HCT116 (cell line): ENCODE data around the gene ZBTB21. TPM values are rescaled to one million over a fixed set of nuclear protein-coding genes. Genes with fewer than 3 reads are reported as not detected.

Source experiments
- ATAC-seq: fragments of 200-7000 bp; cut with Tn5 transposase; 2 replicates; pipeline ENCODE4 v1.9.1; 2020; ENCODE audit warnings: mild to moderate bottlenecking, moderate library complexity
- BruUV-seq: library from RNA; stranded (reverse); fragments of 400-500 nt; replicated peaks from 2 replicates; lab custom pipeline; 2021; lab: Mats Ljungman, UMichigan
- CTCF ChIA-PET: fragments of 300-600 bp; sonication (Branson Sonifier 250); formaldehyde crosslinking; loops from one replicate; lab custom pipeline; 2021; ENCODE audit warnings: antibody characterized with exemption; lab: Charles Lee
- POLR2A ChIA-PET: fragments of 300-600, 350-600 bp; sonication (Branson Sonifier 250); formaldehyde crosslinking; loops from one replicate; lab custom pipeline; 2021; ENCODE audit warnings: antibody characterized with exemption; lab: Charles Lee
- RAD21 ChIA-PET, 2 experiments: fragments of 300-600 bp; sonication (Branson Sonifier 250); formaldehyde crosslinking; loops; one replicate each; lab custom pipeline; 2023; ENCODE audit warnings: low total read pairs in 2 of 2; ENCODE audit not compliant: uncharacterized antibody in 2 of 2, unreplicated experiment in 2 of 2, low non-redundant PET in 1 of 2; lab: Charles Lee
- DNase-seq: peaks from one replicate; pipeline ENCODE4 v3.0.0-alpha.2; 2010; ENCODE audit warnings: low read depth, low spot score
- H2AFZ ChIP-seq: fragments of 200-600 bp; shearing (Covaris generic), sonication (generic); 2 replicates; pipeline ENCODE4 v1.6.1; 2017; ENCODE audit warnings: low read depth, mixed run types, mixed read lengths, antibody characterized with exemption, low read length; ENCODE audit not compliant: poor library complexity, severe bottlenecking
- H3K27ac ChIP-seq: 2 replicates; pipeline ENCODE4 v1.5.1; 2012; ENCODE audit warnings: low read depth, low read length
- H3K27me3 ChIP-seq: fragments of 200-600 bp; sonication (generic); 2 replicates; pipeline ENCODE4 v1.6.1; 2016; ENCODE audit warnings: mixed run types, low read length, mixed read lengths; ENCODE audit not compliant: insufficient read depth
- H3K36me3 ChIP-seq, 2 experiments: fragments of 200-500 bp in 1 of 2; fragments of 200-600 bp in 1 of 2; sonication (Bioruptor generic) in 1 of 2; sonication (generic) in 1 of 2; 2 replicates each; pipeline versions ENCODE4 v1.5.1 to v1.6.1; 2014 to 2016; ENCODE audit warnings: low read length in 2 of 2, inconsistent platforms in 1 of 2, mixed read lengths in 1 of 2, mixed run types in 1 of 2; ENCODE audit not compliant: insufficient read depth in 2 of 2, control insufficient read depth in 1 of 2
- H3K4me1 ChIP-seq, 2 experiments: fragments of 200-600 bp in 1 of 2; sonication (generic) in 1 of 2; 2 replicates each; pipeline versions ENCODE4 v1.5.1 to v1.6.1; 2012 to 2017; ENCODE audit warnings: low read length in 2 of 2, inconsistent platforms in 1 of 2, mild to moderate bottlenecking in 1 of 2, mixed read lengths in 1 of 2, mixed run types in 1 of 2, moderate library complexity in 1 of 2; ENCODE audit not compliant: insufficient read depth in 2 of 2, control insufficient read depth in 1 of 2
- H3K4me2 ChIP-seq: fragments of 200-600 bp; sonication (generic); 2 replicates; pipeline ENCODE4 v1.6.1; 2017; ENCODE audit warnings: mixed run types, low read length, mixed read lengths
- H3K4me3 ChIP-seq, 2 experiments: fragments of 200-600 bp in 1 of 2; sonication (generic) in 1 of 2; replicated peaks in 1 of 2; 2 replicates each; pipeline ENCODE4 v1.5.1; 2011 to 2016; ENCODE audit warnings: low read length in 2 of 2, control low read depth in 1 of 2, low read depth in 1 of 2, mild to moderate bottlenecking in 1 of 2, mixed read lengths in 1 of 2, mixed run types in 1 of 2
- H3K79me2 ChIP-seq: fragments of 200-600 bp; sonication (generic); 2 replicates; pipeline ENCODE4 v1.6.1; 2017; ENCODE audit warnings: mild to moderate bottlenecking, mixed run types, low read length, moderate library complexity, mixed read lengths; ENCODE audit not compliant: insufficient read depth
- H3K9ac ChIP-seq: fragments of 200-600 bp; sonication (generic); 2 replicates; pipeline ENCODE4 v1.6.1; 2016; ENCODE audit warnings: low read length, mixed read lengths
- H3K9me2 ChIP-seq: fragments of 200-600 bp; sonication (generic), shearing (Covaris generic); 2 replicates; pipeline ENCODE4 v1.6.1; 2017; ENCODE audit warnings: mixed run types, mild to moderate bottlenecking, moderate library complexity; ENCODE audit not compliant: insufficient read depth
- H3K9me3 ChIP-seq, 2 experiments: fragments of 200-500 bp in 1 of 2; fragments of 200-600 bp in 1 of 2; sonication (Bioruptor generic) in 1 of 2; sonication (generic) in 1 of 2; 2 replicates each; pipeline ENCODE4 v1.6.1; 2014 to 2017; ENCODE audit warnings: low read length in 2 of 2, mixed read lengths in 2 of 2, inconsistent platforms in 1 of 2, low read depth in 1 of 2, mild to moderate bottlenecking in 1 of 2, mixed run types in 1 of 2, moderate library complexity in 1 of 2; ENCODE audit not compliant: control insufficient read depth in 1 of 2, insufficient read depth in 1 of 2
- H4K20me1 ChIP-seq: fragments of 200-600 bp; sonication (generic), shearing (Covaris generic); 2 replicates; pipeline ENCODE4 v1.6.1; 2017; ENCODE audit warnings: mixed run types, mild to moderate bottlenecking, moderate library complexity; ENCODE audit not compliant: insufficient read depth
- CBX3 ChIP-seq: IDR thresholded peaks from 2 replicates; pipeline ENCODE4 v1.6.1; 2012; ENCODE audit warnings: low read depth
- EGR1 ChIP-seq: IDR thresholded peaks from 2 replicates; pipeline ENCODE4 v1.6.1; 2012; ENCODE audit warnings: low read depth
- EZH2 ChIP-seq: fragments of 200-600 bp; sonication (generic); IDR thresholded peaks from 2 replicates; pipeline ENCODE4 v1.6.1; 2017; ENCODE audit warnings: antibody characterized with exemption, mixed run types
- FOSL1 ChIP-seq: IDR thresholded peaks from 2 replicates; pipeline ENCODE4 v1.6.1; 2012; ENCODE audit warnings: low read depth
- JUND ChIP-seq: IDR thresholded peaks from 2 replicates; pipeline ENCODE4 v1.6.1; 2012
- RAD21 ChIP-seq: IDR thresholded peaks from 2 replicates; pipeline ENCODE4 v1.6.1; 2012; ENCODE audit warnings: low read depth, mild to moderate bottlenecking
- TCF7L2 ChIP-seq: IDR thresholded peaks from 2 replicates; pipeline ENCODE4 v1.7.0; 2011; ENCODE audit warnings: borderline replicate concordance, inconsistent platforms; ENCODE audit not compliant: insufficient read depth, insufficient read length; ENCODE audit errors: extremely low read depth
- YY1 ChIP-seq: IDR thresholded peaks from 2 replicates; pipeline ENCODE4 v1.6.1; 2011; ENCODE audit warnings: low read length, low read depth, moderate library complexity, mild to moderate bottlenecking; ENCODE audit not compliant: insufficient replicate concordance; ENCODE audit errors: extremely low read depth
- ZFX ChIP-seq: fragments of 450-650 bp; IDR thresholded peaks from 2 replicates; pipeline ENCODE4 v1.6.1; 2017
- ZNF274 ChIP-seq: fragments of 200-500 bp; sonication (Bioruptor generic); IDR thresholded peaks from 2 replicates; pipeline ENCODE4 v1.6.1; 2014; ENCODE audit warnings: mild to moderate bottlenecking, low read depth, low read length, inconsistent platforms
- intact Hi-C: fragments of 100-400 bp; cut with micrococcal nuclease; formaldehyde crosslinking; loops from 2 replicates; pipeline ENCODE4 v1.10.0; 2022
- total RNA-seq: library from RNA; stranded (reverse); gene quantifications from one replicate; pipeline ENCODE4 v1.2.1, GENCODE V29; 2021; ENCODE audit not compliant: unreplicated experiment
- TF ChIP-seq, protein P1 (sequence below): IDR thresholded peaks from 2 replicates; pipeline ENCODE4 v1.6.1; 2012; ENCODE audit warnings: low read depth
- TF ChIP-seq, protein P2 (sequence below), 3 experiments: fragments of 200-600 bp in 1 of 3; sonication (generic) in 1 of 3; IDR thresholded peaks in 2 of 3; conservative IDR thresholded peaks in 1 of 3; 2 replicates each; pipeline ENCODE4 v1.5.1; 2012 to 2017; ENCODE audit warnings: low read depth in 2 of 3, low read length in 2 of 3, antibody characterized with exemption in 1 of 3, borderline replicate concordance in 1 of 3, control low read depth in 1 of 3, mild to moderate bottlenecking in 1 of 3, mixed read lengths in 1 of 3, mixed run types in 1 of 3, moderate library complexity in 1 of 3; ENCODE audit not compliant: insufficient read depth in 1 of 3
- TF ChIP-seq, protein P3 (sequence below): IDR thresholded peaks from 2 replicates; pipeline ENCODE4 v1.6.1; 2011; ENCODE audit warnings: mild to moderate bottlenecking, low read length, moderate library complexity; ENCODE audit not compliant: insufficient replicate concordance; ENCODE audit errors: extremely low read depth
- TF ChIP-seq, protein P4 (sequence below): IDR thresholded peaks from 2 replicates; pipeline ENCODE4 v1.6.1; 2012

Gene ZBTB21
- total RNA-seq, 1 experiment from 2014 or later, result 28.7 TPM

DNA sequence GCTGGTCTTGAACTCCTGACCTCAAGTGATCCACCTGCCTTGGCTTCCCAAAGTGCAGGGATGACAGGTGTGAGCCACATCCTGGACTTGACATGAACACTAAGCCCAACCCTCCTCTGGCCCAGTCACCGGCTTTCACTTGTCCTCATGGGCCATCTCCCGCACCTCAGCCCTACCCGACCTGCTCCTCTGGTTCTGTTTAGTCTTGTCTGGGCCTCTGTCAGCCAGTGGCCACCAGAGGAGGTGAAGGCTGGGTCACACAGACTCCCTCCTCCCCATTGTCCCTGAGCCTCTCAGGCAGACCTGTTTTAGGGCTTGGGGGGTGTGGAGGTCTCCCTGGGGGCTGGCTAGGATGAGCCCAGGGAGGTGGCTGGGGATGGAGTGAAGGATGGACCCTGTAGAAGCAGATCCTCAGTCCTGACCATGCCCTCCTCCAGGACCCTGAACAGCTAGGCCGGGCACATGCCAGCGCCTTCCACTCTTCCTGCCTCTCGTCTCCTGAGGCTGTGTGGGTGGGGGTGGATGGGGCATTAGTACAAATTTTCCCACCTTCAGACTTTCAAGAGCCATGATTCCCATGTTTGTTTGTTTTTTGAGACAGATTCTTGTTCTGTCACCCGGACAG, 34.8 kb upstream of the ZBTB21 start:
- H3K27ac ChIP-seq, result no peak overlapping the region
- no peak overlapping the region for H2AFZ ChIP-seq
- BruUV-seq, result no TSS peak
- no peaks in the 10 kb centered on the region for H3K79me2 ChIP-seq
- DNase-seq (no peak), ATAC-seq (no peak)
- ChIA-PET CTCF (no interaction called here), POLR2A (interaction anchor here (1.4 kb wide), 1 partner anchor 35 kb away, joined by 3 read pairs; no protein-coding TSS in a partner anchor), RAD21 (no interaction called here)
- intact Hi-C loops, result no loop called here
- no peak overlapping the region for H3K9ac ChIP-seq
- no peak for TF ChIP-seq RAD21
- no peak for TF ChIP-seq JUND
- TF ChIP-seq EGR1, result no peak
- TF ChIP-seq, protein P1, sequence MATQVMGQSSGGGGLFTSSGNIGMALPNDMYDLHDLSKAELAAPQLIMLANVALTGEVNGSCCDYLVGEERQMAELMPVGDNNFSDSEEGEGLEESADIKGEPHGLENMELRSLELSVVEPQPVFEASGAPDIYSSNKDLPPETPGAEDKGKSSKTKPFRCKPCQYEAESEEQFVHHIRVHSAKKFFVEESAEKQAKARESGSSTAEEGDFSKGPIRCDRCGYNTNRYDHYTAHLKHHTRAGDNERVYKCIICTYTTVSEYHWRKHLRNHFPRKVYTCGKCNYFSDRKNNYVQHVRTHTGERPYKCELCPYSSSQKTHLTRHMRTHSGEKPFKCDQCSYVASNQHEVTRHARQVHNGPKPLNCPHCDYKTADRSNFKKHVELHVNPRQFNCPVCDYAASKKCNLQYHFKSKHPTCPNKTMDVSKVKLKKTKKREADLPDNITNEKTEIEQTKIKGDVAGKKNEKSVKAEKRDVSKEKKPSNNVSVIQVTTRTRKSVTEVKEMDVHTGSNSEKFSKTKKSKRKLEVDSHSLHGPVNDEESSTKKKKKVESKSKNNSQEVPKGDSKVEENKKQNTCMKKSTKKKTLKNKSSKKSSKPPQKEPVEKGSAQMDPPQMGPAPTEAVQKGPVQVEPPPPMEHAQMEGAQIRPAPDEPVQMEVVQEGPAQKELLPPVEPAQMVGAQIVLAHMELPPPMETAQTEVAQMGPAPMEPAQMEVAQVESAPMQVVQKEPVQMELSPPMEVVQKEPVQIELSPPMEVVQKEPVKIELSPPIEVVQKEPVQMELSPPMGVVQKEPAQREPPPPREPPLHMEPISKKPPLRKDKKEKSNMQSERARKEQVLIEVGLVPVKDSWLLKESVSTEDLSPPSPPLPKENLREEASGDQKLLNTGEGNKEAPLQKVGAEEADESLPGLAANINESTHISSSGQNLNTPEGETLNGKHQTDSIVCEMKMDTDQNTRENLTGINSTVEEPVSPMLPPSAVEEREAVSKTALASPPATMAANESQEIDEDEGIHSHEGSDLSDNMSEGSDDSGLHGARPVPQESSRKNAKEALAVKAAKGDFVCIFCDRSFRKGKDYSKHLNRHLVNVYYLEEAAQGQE, result no peak
- TF ChIP-seq YY1, result no peak
- TF ChIP-seq ZFX, result no peak
- no peak for TF ChIP-seq ZNF274
- TF ChIP-seq FOSL1, result no peak
- TF ChIP-seq TCF7L2, result no peak
- no peak for TF ChIP-seq EZH2
- TF ChIP-seq, protein P2, sequence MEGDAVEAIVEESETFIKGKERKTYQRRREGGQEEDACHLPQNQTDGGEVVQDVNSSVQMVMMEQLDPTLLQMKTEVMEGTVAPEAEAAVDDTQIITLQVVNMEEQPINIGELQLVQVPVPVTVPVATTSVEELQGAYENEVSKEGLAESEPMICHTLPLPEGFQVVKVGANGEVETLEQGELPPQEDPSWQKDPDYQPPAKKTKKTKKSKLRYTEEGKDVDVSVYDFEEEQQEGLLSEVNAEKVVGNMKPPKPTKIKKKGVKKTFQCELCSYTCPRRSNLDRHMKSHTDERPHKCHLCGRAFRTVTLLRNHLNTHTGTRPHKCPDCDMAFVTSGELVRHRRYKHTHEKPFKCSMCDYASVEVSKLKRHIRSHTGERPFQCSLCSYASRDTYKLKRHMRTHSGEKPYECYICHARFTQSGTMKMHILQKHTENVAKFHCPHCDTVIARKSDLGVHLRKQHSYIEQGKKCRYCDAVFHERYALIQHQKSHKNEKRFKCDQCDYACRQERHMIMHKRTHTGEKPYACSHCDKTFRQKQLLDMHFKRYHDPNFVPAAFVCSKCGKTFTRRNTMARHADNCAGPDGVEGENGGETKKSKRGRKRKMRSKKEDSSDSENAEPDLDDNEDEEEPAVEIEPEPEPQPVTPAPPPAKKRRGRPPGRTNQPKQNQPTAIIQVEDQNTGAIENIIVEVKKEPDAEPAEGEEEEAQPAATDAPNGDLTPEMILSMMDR (IDR thresholded peaks at IDR 0.05 in 2 of 3, conservative IDR thresholded peaks at IDR 0.05 in 1 of 3; ENCODE audit: borderline replicate concordance in 1 of 3, insufficient read depth in 1 of 3, low read depth in 2 of 3, low read length in 2 of 3), result no peak
- TF ChIP-seq, protein P3, sequence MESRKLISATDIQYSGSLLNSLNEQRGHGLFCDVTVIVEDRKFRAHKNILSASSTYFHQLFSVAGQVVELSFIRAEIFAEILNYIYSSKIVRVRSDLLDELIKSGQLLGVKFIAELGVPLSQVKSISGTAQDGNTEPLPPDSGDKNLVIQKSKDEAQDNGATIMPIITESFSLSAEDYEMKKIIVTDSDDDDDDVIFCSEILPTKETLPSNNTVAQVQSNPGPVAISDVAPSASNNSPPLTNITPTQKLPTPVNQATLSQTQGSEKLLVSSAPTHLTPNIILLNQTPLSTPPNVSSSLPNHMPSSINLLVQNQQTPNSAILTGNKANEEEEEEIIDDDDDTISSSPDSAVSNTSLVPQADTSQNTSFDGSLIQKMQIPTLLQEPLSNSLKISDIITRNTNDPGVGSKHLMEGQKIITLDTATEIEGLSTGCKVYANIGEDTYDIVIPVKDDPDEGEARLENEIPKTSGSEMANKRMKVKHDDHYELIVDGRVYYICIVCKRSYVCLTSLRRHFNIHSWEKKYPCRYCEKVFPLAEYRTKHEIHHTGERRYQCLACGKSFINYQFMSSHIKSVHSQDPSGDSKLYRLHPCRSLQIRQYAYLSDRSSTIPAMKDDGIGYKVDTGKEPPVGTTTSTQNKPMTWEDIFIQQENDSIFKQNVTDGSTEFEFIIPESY, result no peak
- TF ChIP-seq, protein P4, sequence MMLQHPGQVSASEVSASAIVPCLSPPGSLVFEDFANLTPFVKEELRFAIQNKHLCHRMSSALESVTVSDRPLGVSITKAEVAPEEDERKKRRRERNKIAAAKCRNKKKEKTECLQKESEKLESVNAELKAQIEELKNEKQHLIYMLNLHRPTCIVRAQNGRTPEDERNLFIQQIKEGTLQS, result no peak
- no peak for TF ChIP-seq CBX3
- H3K9me3 ChIP-seq, result no peaks in the 10 kb centered on the region
- no peaks in the 10 kb centered on the region for H3K36me3 ChIP-seq
- no peak overlapping the region for H3K4me2 ChIP-seq
- no peaks in the 10 kb centered on the region for H3K27me3 ChIP-seq
- H4K20me1 ChIP-seq, result no peaks in the 10 kb centered on the region
- no peaks in the 10 kb centered on the region for H3K9me2 ChIP-seq
- H3K4me1 ChIP-seq, result peaks cover 9 to 12% of the 10 kb centered on the region in 2 experiments
- no peak overlapping the region for H3K4me3 ChIP-seq
